ENCODE measurements around the gene CDHR2.
"Not testable (repeated sequence)": the region's sequence is repeated elsewhere in the genome, so short reads cannot be mapped to it uniquely, and the experiment has no call there.

CDHR2 gene

DNA sequence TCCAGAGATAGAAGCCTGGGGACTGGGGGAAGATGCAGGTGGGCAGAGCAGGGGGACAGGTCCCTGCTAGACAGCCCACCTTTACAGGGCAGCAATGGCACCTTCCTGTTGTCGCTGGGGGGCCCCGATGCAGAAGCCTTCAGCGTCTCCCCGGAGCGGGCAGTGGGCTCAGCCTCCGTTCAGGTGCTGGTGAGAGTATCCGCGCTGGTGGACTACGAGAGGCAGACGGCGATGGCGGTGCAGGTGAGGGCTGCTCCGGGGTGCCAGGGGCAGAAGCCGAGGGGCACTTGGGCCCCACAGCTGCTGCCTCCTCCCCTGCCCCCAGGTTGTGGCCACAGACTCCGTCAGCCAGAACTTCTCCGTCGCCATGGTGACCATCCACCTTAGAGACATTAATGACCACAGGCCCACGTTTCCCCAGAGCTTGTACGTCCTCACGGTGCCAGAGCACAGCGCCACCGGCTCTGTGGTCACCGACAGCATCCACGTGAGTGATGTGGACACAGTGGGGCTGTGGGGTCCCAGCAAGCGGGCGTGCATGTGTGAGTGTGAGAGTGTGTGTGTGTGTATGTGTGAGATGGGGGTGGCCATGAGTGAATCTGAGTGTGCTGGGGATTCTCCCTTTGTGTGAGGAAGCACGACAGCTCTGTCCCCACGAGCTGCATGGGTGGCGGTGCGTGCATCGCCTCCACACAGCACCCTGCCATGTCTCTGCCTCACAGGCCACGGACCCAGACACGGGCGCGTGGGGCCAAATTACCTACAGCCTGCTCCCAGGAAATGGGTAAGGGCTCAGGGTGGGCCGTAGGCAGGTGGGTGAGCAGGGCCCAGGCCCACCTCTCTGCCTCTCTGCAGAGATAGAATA is 28.4 kb downstream of the CDHR2 start:
- Histone ChIP-seq H3K9ac (ENCODE audit: low read length) (no peak overlapping the region), H3K36me3 (ENCODE audit: control insufficient read depth, low read depth, low read length) (no peaks in the 10 kb centered on the region), H3K4me1 (ENCODE audit: control insufficient read depth, low read depth, low read length) (no peaks in the 10 kb centered on the region), H3K27ac (ENCODE audit: low read length) (no peak overlapping the region), H3K27me3 (ENCODE audit: control insufficient read depth, insufficient read depth, low read length) (peaks cover 10% of the 10 kb centered on the region), H3K4me3 (ENCODE audit: low read length) (no peak overlapping the region), H3K9me3 (ENCODE audit: control insufficient read depth, low read depth, low read length) (no peaks in the 10 kb centered on the region)

DNA sequence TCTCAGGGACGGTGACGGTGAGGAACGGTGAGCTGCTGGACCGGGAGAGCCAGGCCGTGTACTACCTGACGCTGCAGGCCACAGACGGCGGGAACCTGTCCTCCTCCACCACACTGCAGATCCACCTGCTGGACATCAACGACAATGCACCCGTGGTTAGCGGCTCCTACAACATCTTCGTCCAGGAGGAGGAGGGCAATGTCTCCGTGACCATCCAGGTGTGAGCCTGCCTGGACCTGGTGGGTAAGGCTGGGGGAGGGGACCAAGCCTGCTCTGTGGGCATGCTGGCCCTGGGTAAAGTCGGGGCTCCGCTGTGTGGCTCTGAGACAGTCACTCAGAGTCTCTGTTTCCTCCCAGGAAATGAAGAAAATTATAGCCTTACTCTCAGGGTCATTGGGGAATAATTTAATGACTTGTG is 29.3 kb downstream of the CDHR2 start:
- no peaks in the 10 kb centered on the region for H3K4me1 ChIP-seq (ENCODE audit: control insufficient read depth, low read depth, low read length)
- no peaks in the 10 kb centered on the region for H3K36me3 ChIP-seq (ENCODE audit: control insufficient read depth, low read depth, low read length)
- H3K27ac ChIP-seq (ENCODE audit: low read length), result no peak overlapping the region
- no peaks in the 10 kb centered on the region for H3K9me3 ChIP-seq (ENCODE audit: control insufficient read depth, low read depth, low read length)
- H3K27me3 ChIP-seq (ENCODE audit: control insufficient read depth, insufficient read depth, low read length), result peaks cover 10% of the 10 kb centered on the region
- no peak overlapping the region for H3K4me3 ChIP-seq (ENCODE audit: low read length)
- H3K9ac ChIP-seq (ENCODE audit: low read length), result no peak overlapping the region

- Histone ChIP-seq H3K9me3 (ENCODE audit: control insufficient read depth, low read depth, low read length) (no peaks in the 10 kb centered on the region), H3K27me3 (ENCODE audit: control insufficient read depth, insufficient read depth, low read length) (peaks cover 5% of the 10 kb centered on the region), H3K27ac (ENCODE audit: low read length) (no peak overlapping the region), H3K9ac (ENCODE audit: low read length) (no peak overlapping the region), H3K4me1 (ENCODE audit: control insufficient read depth, low read depth, low read length) (no peaks in the 10 kb centered on the region), H3K36me3 (ENCODE audit: control insufficient read depth, low read depth, low read length) (no peaks in the 10 kb centered on the region), H3K4me3 (ENCODE audit: low read length) (no peak overlapping the region)
These were observed 30.2 kb downstream of the CDHR2 start for GRCh38 chr5:176579323-176579722.

DNA sequence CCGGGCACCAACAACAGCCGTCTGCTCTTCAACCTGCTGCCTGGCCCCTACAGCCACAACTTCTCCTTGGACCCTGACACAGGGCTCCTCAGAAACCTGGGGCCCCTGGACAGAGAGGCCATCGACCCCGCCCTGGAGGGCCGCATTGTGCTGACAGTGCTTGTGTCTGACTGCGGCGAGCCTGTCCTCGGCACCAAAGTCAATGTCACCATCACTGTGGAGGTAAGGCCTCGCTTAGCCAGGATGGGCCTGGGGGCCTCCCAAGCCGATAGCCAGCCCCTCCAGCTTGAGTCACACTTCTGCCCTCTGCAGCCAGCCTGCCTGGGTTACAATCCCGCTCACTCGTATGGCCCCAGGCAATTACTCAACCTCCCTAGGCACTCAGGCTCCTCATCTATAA is 32.2 kb downstream of the CDHR2 start:
- H3K9me3 ChIP-seq (ENCODE audit: control insufficient read depth, low read depth, low read length), result no peaks in the 10 kb centered on the region
- peaks cover 5% of the 10 kb centered on the region for H3K27me3 ChIP-seq (ENCODE audit: control insufficient read depth, insufficient read depth, low read length)
- no peak overlapping the region for H3K4me3 ChIP-seq (ENCODE audit: low read length)
- no peak overlapping the region for H3K27ac ChIP-seq (ENCODE audit: low read length)
- no peak overlapping the region for H3K9ac ChIP-seq (ENCODE audit: low read length)
- no peaks in the 10 kb centered on the region for H3K4me1 ChIP-seq (ENCODE audit: control insufficient read depth, low read depth, low read length)
- H3K36me3 ChIP-seq (ENCODE audit: control insufficient read depth, low read depth, low read length), result no peaks in the 10 kb centered on the region

DNA sequence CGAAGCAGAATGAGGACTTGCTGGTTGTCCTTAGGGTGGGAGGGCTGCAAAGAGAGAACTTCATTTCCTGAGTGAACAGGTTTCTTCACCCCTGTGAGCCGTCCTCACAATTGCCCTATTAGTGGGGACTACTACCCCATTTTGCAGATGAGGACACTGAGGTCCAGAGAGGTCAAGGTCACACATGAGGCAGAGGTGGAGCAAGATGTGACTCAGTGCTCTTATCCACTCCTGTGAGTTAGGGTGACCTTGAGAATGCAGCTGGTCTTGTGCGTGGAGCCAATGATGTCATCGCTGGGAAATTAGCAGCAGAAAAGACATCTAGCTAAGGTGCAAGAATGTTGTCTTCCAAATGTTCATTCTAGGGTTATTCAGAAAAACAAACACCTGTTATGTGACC is 33.9 kb downstream of the CDHR2 start:
- H3K4me3 ChIP-seq (ENCODE audit: low read length), result no peak overlapping the region
- no peaks in the 10 kb centered on the region for H3K9me3 ChIP-seq (ENCODE audit: control insufficient read depth, low read depth, low read length)
- no peak overlapping the region for H3K9ac ChIP-seq (ENCODE audit: low read length)
- no peak overlapping the region for H3K27ac ChIP-seq (ENCODE audit: low read length)
- H3K4me1 ChIP-seq (ENCODE audit: control insufficient read depth, low read depth, low read length), result no peaks in the 10 kb centered on the region
- peaks cover 5% of the 10 kb centered on the region for H3K27me3 ChIP-seq (ENCODE audit: control insufficient read depth, insufficient read depth, low read length)
- H3K36me3 ChIP-seq (ENCODE audit: control insufficient read depth, low read depth, low read length), result no peaks in the 10 kb centered on the region

DNA sequence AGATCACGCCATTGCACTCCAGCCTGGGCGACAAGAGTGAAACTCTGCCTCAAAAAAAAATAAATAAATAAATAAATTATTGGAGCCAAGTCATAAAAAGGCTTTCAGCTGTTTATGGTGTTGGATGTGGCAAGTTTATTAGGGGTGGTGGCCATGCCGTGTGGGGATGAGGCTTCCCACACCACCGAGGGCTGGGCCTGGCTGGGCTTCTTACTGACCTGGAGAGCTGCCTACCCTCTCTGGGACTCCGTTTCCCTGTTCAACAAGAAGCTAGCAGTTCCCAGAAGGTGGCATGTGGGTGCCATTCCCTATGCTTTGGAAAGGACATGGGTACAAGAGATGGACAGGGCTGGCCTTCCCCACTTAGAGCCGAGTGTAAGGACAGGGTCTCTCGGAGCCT is 38.3 kb downstream of the CDHR2 start:
- Histone ChIP-seq H3K27ac (ENCODE audit: low read length) (no peak overlapping the region), H3K27me3 (ENCODE audit: control insufficient read depth, insufficient read depth, low read length) (no peaks in the 10 kb centered on the region), H3K4me1 (ENCODE audit: control insufficient read depth, low read depth, low read length) (no peaks in the 10 kb centered on the region), H3K36me3 (ENCODE audit: control insufficient read depth, low read depth, low read length) (no peaks in the 10 kb centered on the region), H3K9ac (ENCODE audit: low read length) (no peak overlapping the region), H3K9me3 (ENCODE audit: control insufficient read depth, low read depth, low read length) (no peaks in the 10 kb centered on the region), H3K4me3 (ENCODE audit: low read length) (no peak overlapping the region)

DNA sequence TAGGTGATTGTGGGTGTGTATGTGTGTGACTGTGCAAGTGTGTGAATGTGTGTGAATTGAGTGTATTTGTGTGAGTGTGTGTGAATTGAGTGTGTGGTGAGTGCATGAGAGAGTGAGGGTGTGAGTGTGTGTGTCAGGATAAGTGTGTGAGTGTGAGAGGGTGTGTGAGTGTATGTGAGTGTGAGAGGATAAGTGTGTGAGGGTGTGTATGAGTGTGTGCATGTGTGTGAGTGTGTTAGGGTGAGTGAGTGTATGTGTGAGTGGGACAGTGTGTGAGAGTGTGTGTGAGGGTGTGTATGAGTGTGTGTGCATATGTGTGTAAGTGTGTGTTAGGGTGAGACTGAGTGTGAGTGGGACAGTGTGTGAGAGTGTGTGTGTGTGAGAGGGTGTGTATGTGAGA is 39.2 kb downstream of the CDHR2 start:
- no peak overlapping the region for H3K4me3 ChIP-seq (ENCODE audit: low read length)
- H3K27me3 ChIP-seq (ENCODE audit: control insufficient read depth, insufficient read depth, low read length), result no peaks in the 10 kb centered on the region
- H3K9ac ChIP-seq (ENCODE audit: low read length), result no peak overlapping the region
- no peak overlapping the region for H3K27ac ChIP-seq (ENCODE audit: low read length)
- H3K4me1 ChIP-seq (ENCODE audit: control insufficient read depth, low read depth, low read length), result no peaks in the 10 kb centered on the region
- no peaks in the 10 kb centered on the region for H3K36me3 ChIP-seq (ENCODE audit: control insufficient read depth, low read depth, low read length)
- H3K9me3 ChIP-seq (ENCODE audit: control insufficient read depth, low read depth, low read length), result no peaks in the 10 kb centered on the region

DNA sequence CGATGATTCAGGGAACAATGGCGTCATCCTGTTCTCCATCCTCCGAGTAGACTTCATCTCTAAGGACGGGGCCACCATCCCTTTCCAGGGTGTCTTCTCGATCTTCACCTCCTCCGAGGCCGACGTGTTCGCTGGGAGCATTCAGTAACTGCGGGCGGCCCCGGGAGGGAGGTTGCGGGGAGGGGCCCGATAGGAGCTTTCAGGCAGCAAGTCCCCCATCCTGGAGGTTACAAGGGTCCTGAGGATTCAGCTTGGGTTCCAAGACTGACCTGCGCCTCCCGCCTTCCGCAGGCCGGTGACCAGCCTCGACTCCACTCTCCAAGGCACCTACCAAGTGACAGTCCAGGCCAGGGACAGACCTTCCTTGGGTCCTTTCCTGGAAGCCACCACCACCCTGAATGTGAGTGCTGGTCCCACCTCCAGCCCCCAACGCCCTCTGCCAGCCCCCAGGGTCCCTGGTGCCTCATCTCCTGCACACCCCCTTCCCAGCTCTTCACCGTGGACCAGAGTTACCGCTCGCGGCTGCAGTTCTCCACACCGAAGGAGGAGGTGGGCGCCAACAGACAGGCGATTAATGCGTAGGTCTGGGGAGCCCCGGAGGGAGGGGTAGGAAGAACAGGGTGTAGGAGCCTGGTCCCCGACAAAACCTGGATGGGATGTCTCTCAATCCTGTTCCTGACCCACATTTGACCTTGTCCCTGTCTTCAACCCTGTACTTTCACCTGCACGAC is 40.1 kb downstream of the CDHR2 start:
- Histone ChIP-seq H3K9ac (ENCODE audit: low read length) (no peak overlapping the region), H3K4me3 (ENCODE audit: low read length) (no peak overlapping the region), H3K9me3 (ENCODE audit: control insufficient read depth, low read depth, low read length) (no peaks in the 10 kb centered on the region), H3K36me3 (ENCODE audit: control insufficient read depth, low read depth, low read length) (no peaks in the 10 kb centered on the region), H3K27ac (ENCODE audit: low read length) (no peak overlapping the region), H3K4me1 (ENCODE audit: control insufficient read depth, low read depth, low read length) (no peaks in the 10 kb centered on the region), H3K27me3 (ENCODE audit: control insufficient read depth, insufficient read depth, low read length) (no peaks in the 10 kb centered on the region)

- no peak overlapping the region for H3K9ac ChIP-seq (ENCODE audit: low read length)
- H3K4me3 ChIP-seq (ENCODE audit: low read length), result no peak overlapping the region
- H3K27ac ChIP-seq (ENCODE audit: low read length), result no peak overlapping the region
- no peaks in the 10 kb centered on the region for H3K9me3 ChIP-seq (ENCODE audit: control insufficient read depth, low read depth, low read length)
- H3K27me3 ChIP-seq (ENCODE audit: control insufficient read depth, insufficient read depth, low read length), result no peaks in the 10 kb centered on the region
- no peaks in the 10 kb centered on the region for H3K36me3 ChIP-seq (ENCODE audit: control insufficient read depth, low read depth, low read length)
- H3K4me1 ChIP-seq (ENCODE audit: control insufficient read depth, low read depth, low read length), result no peaks in the 10 kb centered on the region
These were observed 41.0 kb downstream of the CDHR2 start for GRCh38 chr5:176590035-176590717.

DNA sequence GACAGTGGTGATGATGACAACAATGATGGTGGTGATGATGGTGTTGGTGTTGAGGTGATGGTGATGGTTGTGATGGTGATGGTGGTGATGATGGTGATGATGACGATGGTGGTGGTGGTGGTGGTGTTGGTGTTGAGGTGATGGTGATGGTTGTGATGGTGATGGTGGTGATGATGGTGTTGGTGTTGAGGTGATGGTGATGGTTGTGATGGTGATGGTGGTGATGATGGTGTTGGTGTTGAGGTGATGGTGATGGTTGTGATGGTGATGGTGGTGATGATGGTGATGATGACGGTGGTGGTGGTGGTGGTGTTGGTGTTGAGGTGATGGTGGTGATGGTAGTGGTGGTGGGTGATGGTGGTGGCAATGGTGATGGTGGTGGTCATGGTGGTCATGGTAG is 42.5 kb downstream of the CDHR2 start:
- H3K27me3 ChIP-seq (ENCODE audit: control insufficient read depth, insufficient read depth, low read length); H3K4me1 ChIP-seq (ENCODE audit: control insufficient read depth, low read depth, low read length); H3K4me3 ChIP-seq (ENCODE audit: low read length); H3K9ac ChIP-seq (ENCODE audit: low read length); H3K9me3 ChIP-seq (ENCODE audit: control insufficient read depth, low read depth, low read length); H3K36me3 ChIP-seq (ENCODE audit: control insufficient read depth, low read depth, low read length); H3K27ac ChIP-seq (ENCODE audit: low read length): not testable (repeated sequence)

DNA sequence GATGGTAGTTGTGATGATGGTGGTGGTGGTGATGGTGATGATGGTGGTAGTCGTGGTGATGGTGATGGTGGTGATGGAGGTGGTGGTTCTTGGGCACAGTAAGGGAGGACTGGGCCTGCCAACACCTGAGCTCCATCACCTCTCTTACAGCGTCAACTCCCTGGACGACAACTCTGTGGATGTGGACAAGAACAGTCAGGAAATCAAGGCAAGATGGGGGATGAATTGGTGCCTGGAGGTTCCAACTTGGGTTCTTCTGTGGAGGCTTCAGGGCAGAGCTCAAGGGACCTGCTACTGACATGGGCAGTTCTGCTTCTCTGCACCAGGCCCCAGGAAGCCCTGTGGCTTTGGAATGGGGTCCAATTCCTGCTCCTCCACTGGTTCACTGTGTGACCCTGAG is 43.4 kb downstream of the CDHR2 start:
- no peak overlapping the region for H3K9ac ChIP-seq (ENCODE audit: low read length)
- no peaks in the 10 kb centered on the region for H3K36me3 ChIP-seq (ENCODE audit: control insufficient read depth, low read depth, low read length)
- no peaks in the 10 kb centered on the region for H3K4me1 ChIP-seq (ENCODE audit: control insufficient read depth, low read depth, low read length)
- H3K27ac ChIP-seq (ENCODE audit: low read length), result no peak overlapping the region
- no peaks in the 10 kb centered on the region for H3K9me3 ChIP-seq (ENCODE audit: control insufficient read depth, low read depth, low read length)
- H3K4me3 ChIP-seq (ENCODE audit: low read length), result no peak overlapping the region
- H3K27me3 ChIP-seq (ENCODE audit: control insufficient read depth, insufficient read depth, low read length), result no peaks in the 10 kb centered on the region
